ACHN (cell line): ENCODE data around the gene ARCN1.

Source experiments
- DNase-seq: peaks from one replicate; pipeline ENCODE4 v3.0.0-alpha.2; 2015
- in situ Hi-C: cut with HindIII; loops from 2 replicates; pipeline ENCODE4 v1.10.0; 2017; ENCODE audit warnings: low sequenced_read_pairs, low pct_ligation_motif_present, low pct_unique_long_range_greater_than_20kb

ARCN1 gene

GRCh38 chr11:118572061-118572980 is at the start of gene ARCN1:
Gene ARCN1, plus strand, starts transcription at chr11:118572409. Its CDS starts 139 bp downstream, at chr11:118572548.
- in situ Hi-C loops = no loop called here
- DNase-seq = peak; percentile 65

GRCh38 chr11:118522571-118523072 is 49.6 kb upstream of the ARCN1 start:
- in situ Hi-C loops = no loop called here
- peak; percentile 43 for DNase-seq

GRCh38 chr11:118524356-118524755 is 47.9 kb upstream of the ARCN1 start:
- in situ Hi-C loops = no loop called here
- no peak for DNase-seq

GRCh38 chr11:118524757-118525470 is 47.3 kb upstream of the ARCN1 start:
- DNase-seq = no peak
- in situ Hi-C loops = no loop called here

GRCh38 chr11:118526688-118527087 is 45.5 kb upstream of the ARCN1 start:
- no peak for DNase-seq
- in situ Hi-C loops = no loop called here

- in situ Hi-C loops = no loop called here
- DNase-seq = no peak
These were observed 45.1 kb upstream of the ARCN1 start, which contains the start of gene TTC36 for GRCh38 chr11:118527109-118527508. Gene TTC36, plus strand, starts transcription at chr11:118527474. Its CDS starts 21 bp downstream, at chr11:118527495.

- DNase-seq = no peak
- in situ Hi-C loops = no loop called here
These were observed 43.7 kb upstream of the ARCN1 start for GRCh38 chr11:118528511-118528910.

GRCh38 chr11:118529584-118530175 is 42.5 kb upstream of the ARCN1 start:
- DNase-seq = peak; percentile 4
- in situ Hi-C loops = no loop called here

- no peak for DNase-seq
These were observed 42.0 kb upstream of the ARCN1 start for GRCh38 chr11:118530180-118530682.

GRCh38 chr11:118530683-118531596 is 41.3 kb upstream of the ARCN1 start, which contains the start of gene TMEM25:
Gene TMEM25, plus strand, starts transcription at chr11:118531192. Its CDS starts 610 bp downstream, at chr11:118531802.
- in situ Hi-C loops = no loop called here
- peak; percentile 44 for DNase-seq

More at GRCh38 chr11:118530180-118530682, 42.0 kb upstream of the ARCN1 start:
- in situ Hi-C loops = no loop called here

GRCh38 chr11:118531597-118532084 is 40.6 kb upstream of the ARCN1 start:
- in situ Hi-C loops = no loop called here
- no peak for DNase-seq

- DNase-seq = no peak
- in situ Hi-C loops = no loop called here
These were observed 40.1 kb upstream of the ARCN1 start for GRCh38 chr11:118532091-118532490.

GRCh38 chr11:118532852-118533768 is 39.1 kb upstream of the ARCN1 start:
- in situ Hi-C loops = no loop called here
- no peak for DNase-seq

- in situ Hi-C loops = no loop called here
These were observed 38.2 kb upstream of the ARCN1 start for GRCh38 chr11:118533769-118534729.

GRCh38 chr11:118535261-118535660 is 36.9 kb upstream of the ARCN1 start:
- in situ Hi-C loops = no loop called here
- no peak for DNase-seq

More at GRCh38 chr11:118533769-118534729, 38.2 kb upstream of the ARCN1 start:
- no peak for DNase-seq
